ENCODE measurements around the gene MYBBP1A. TPM values are rescaled to one million over a fixed set of nuclear protein-coding genes. Genes with fewer than 3 reads are reported as not detected.
A peak's percentile ranks its signal among the peaks of the same experiment; 100 is the strongest.

The MYBBP1A gene
- polyA plus RNA-seq, 1 experiment = 24.1 TPM

DNA sequence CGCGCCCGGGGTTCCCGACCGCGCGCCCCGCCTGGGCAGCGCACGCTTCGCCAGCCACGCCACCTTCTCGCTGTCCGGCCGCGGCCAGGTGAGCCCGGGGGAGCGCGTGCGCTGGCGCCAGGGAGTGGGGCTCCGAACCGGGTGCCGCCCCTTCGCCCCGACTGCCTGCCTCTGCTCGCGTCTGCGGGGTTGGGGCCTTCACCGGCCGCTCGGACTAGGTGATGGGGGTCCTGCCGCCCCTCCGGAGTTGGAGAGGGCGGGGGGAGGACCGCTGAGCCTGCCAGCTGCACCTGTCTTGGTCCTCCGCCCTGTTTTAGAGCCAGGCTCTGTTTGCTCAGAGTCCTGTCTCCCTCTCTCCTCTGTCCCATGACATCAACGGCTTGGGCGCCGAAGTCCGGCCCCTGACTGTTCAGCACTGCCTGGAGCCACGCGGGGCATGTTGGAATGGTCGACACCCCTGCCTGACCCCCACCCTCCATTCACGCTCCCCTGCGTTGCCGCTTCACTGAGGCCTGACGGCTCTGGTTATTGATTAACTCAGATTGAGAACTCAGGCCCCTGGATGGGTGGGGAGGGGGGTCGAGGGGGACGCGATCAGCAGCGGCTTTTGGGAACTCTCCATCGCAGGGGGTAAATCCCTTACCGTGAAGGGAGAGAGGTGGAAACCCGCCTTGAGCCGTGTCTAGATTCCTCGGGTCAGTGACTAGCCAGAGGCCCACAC is 29.9 kb upstream of the MYBBP1A start:
- CTCF ChIA-PET = no interaction called here
- no peak for DNase-seq (ENCODE audit: low read depth)
- peaks cover 45% of the 10 kb centered on the region for H3K27me3 ChIP-seq (ENCODE audit: control insufficient read depth, insufficient read depth, low read length)
- H3K36me3 ChIP-seq (ENCODE audit: control insufficient read depth, insufficient read depth, low read length) = no peaks in the 10 kb centered on the region
- no peak overlapping the region for H3K4me3 ChIP-seq (ENCODE audit: low read depth, low read length)
- POLR2A ChIA-PET = no interaction called here
- no peak for TF ChIP-seq CTCF (IDR thresholded peaks at IDR 0.05; ENCODE audit: insufficient read depth, low read depth, low read length)

- H3K27me3 ChIP-seq (ENCODE audit: control insufficient read depth, insufficient read depth, low read length) = peaks cover 47% of the 10 kb centered on the region
- CTCF ChIA-PET = interaction anchor here (0.8 kb wide), 1 partner anchor 18 kb away, joined by 4 read pairs; no protein-coding TSS in a partner anchor
- no peak within 1 kb of the TSS for H3K4me3 ChIP-seq (ENCODE audit: low read depth, low read length)
- TF ChIP-seq CTCF (IDR thresholded peaks at IDR 0.05; ENCODE audit: insufficient read depth, low read depth, low read length) = no peak
- POLR2A ChIA-PET = no interaction called here
- H3K36me3 ChIP-seq (ENCODE audit: control insufficient read depth, insufficient read depth, low read length) = no peaks in the 10 kb centered on the region
- DNase-seq (ENCODE audit: low read depth) = no peak
Measured at GRCh38 chr17:4584101-4584916, 29.1 kb upstream of the MYBBP1A start, which contains the start of gene SMTNL2. SMTNL2 (plus strand) TSS chr17:4584529; CDS start chr17:4584606, 77 bp downstream.

DNA sequence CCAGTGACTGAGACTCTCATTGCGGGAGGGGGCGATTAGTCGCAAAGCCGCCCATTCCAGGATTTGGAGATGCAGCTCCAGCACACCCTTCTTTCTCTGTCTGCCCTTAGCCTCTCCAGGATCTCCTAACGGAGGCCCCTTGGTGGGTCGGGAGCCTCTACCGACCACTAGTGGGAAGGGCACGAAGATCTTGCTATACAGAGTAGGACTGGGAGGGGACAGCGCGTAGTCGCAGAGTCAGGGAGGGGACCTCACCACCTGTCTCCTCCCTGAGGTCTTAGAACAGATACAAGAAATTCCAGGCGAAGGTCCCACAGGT is 28.6 kb upstream of the MYBBP1A start:
- no peaks in the 10 kb centered on the region for H3K36me3 ChIP-seq (ENCODE audit: control insufficient read depth, insufficient read depth, low read length)
- peak; percentile 34 for TF ChIP-seq CTCF (IDR thresholded peaks at IDR 0.05; ENCODE audit: insufficient read depth, low read depth, low read length)
- no peak overlapping the region for H3K4me3 ChIP-seq (ENCODE audit: low read depth, low read length)
- no peak for DNase-seq (ENCODE audit: low read depth)
- ChIA-PET POLR2A (no interaction called here), CTCF (interaction anchor here (0.8 to 1.0 kb wide), 2 partner anchors 17 to 18 kb away, joined by 3 to 4 read pairs; no protein-coding TSS in a partner anchor)
- H3K27me3 ChIP-seq (ENCODE audit: control insufficient read depth, insufficient read depth, low read length) = peaks cover 45% of the 10 kb centered on the region

DNA sequence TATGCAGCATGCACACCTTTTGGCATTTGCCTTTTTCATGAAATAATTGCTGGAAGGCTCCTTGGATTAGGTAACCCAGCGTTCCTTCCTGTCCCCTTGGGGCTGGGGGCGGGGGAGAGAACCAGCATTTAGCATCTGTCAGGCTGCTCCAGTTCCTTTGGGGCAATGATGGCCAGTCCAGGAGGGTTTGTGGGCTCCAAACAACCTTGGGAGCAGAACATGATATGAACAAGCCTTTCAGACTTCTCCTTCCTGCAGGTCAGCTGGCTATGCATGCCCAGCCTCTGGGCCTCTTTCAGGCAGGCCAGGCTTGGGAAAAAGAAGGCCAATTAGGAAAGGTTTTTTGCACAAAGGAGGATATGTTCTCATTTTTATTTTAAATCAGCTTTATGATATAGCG is 28.0 kb upstream of the MYBBP1A start:
- TF ChIP-seq CTCF (IDR thresholded peaks at IDR 0.05; ENCODE audit: insufficient read depth, low read depth, low read length) = no peak
- Histone ChIP-seq H3K27me3 (ENCODE audit: control insufficient read depth, insufficient read depth, low read length) (peaks cover 45% of the 10 kb centered on the region), H3K4me3 (ENCODE audit: low read depth, low read length) (no peak overlapping the region), H3K36me3 (ENCODE audit: control insufficient read depth, insufficient read depth, low read length) (no peaks in the 10 kb centered on the region)
- CTCF ChIA-PET = interaction anchor here (1.0 kb wide), 1 partner anchor 18 kb away, joined by 3 read pairs; no protein-coding TSS in a partner anchor
- no peak for DNase-seq (ENCODE audit: low read depth)
- POLR2A ChIA-PET = no interaction called here

- ChIA-PET CTCF (no interaction called here), POLR2A (no interaction called here)
- TF ChIP-seq CTCF (IDR thresholded peaks at IDR 0.05; ENCODE audit: insufficient read depth, low read depth, low read length) = no peak
- Histone ChIP-seq H3K36me3 (ENCODE audit: control insufficient read depth, insufficient read depth, low read length) (no peaks in the 10 kb centered on the region), H3K4me3 (ENCODE audit: low read depth, low read length) (no peak overlapping the region), H3K27me3 (ENCODE audit: control insufficient read depth, insufficient read depth, low read length) (peaks cover 42% of the 10 kb centered on the region)
- no peak for DNase-seq (ENCODE audit: low read depth)
Measured at GRCh38 chr17:4582691-4583090, 27.5 kb upstream of the MYBBP1A start.
